Common myeloid progenitor, CD34-positive (primary cell): Measurements from ENCODE around the gene SLC29A4.

Experiments
- CTCF ChIA-PET: fragments of 350-600 bp; sonication (Branson Sonifier 250); formaldehyde crosslinking; loops from one replicate; lab custom pipeline; 2021; ENCODE audit warnings: antibody characterized with exemption; lab: Charles Lee
- POLR2A ChIA-PET: fragments of 350-600 bp; sonication (Branson Sonifier 250); formaldehyde crosslinking; loops from one replicate; lab custom pipeline; 2021; ENCODE audit warnings: antibody characterized with exemption; lab: Charles Lee
- DNase-seq, 3 donors: peaks; one replicate each; pipeline versions ENCODE4 v3.0.0 to v3.0.0-alpha.2; 2013
- H3K27ac ChIP-seq, 2 experiments: 1 replicate in 1 of 2; 2 replicates in 1 of 2; pipeline ENCODE4 v1.7.0; 2013; ENCODE audit warnings: inconsistent platforms in 2 of 2, low read length in 2 of 2, mild to moderate bottlenecking in 2 of 2, low read depth in 1 of 2, moderate library complexity in 1 of 2; ENCODE audit not compliant: severe bottlenecking in 2 of 2, insufficient read depth in 1 of 2, poor library complexity in 1 of 2
- H3K27me3 ChIP-seq, 5 experiments: replicated peaks in 2 of 5; 1 replicate in 3 of 5; 2 replicates in 2 of 5; pipeline versions ENCODE4 v1.6.1 to v1.7.0; 2013; ENCODE audit warnings: low read length in 4 of 5, mild to moderate bottlenecking in 2 of 5, moderate library complexity in 2 of 5, inconsistent platforms in 1 of 5; ENCODE audit not compliant: insufficient read depth in 5 of 5, control insufficient read depth in 4 of 5
- H3K36me3 ChIP-seq, 4 experiments: 1 replicate in 2 of 4; 2 replicates in 2 of 4; pipeline versions ENCODE4 v1.6.1 to v1.7.0; 2013; ENCODE audit warnings: low read length in 3 of 4, control low read depth in 1 of 4, mild to moderate bottlenecking in 1 of 4; ENCODE audit not compliant: control insufficient read depth in 4 of 4, insufficient read depth in 4 of 4
- H3K4me1 ChIP-seq, 4 experiments: 1 replicate in 3 of 4; 2 replicates in 1 of 4; pipeline versions ENCODE4 v1.6.1 to v1.7.1; 2013; ENCODE audit warnings: low read length in 3 of 4, mild to moderate bottlenecking in 3 of 4, control low read depth in 1 of 4, inconsistent platforms in 1 of 4, moderate library complexity in 1 of 4; ENCODE audit not compliant: control insufficient read depth in 4 of 4, insufficient read depth in 4 of 4; ENCODE audit errors: control extremely low read depth in 1 of 4
- H3K4me3 ChIP-seq, 7 experiments: 1 replicate in 4 of 7; 2 replicates in 3 of 7; pipeline versions ENCODE4 v1.5.1 to v1.7.0; 2013; ENCODE audit warnings: mild to moderate bottlenecking in 7 of 7, low read length in 6 of 7, moderate library complexity in 6 of 7, inconsistent platforms in 2 of 7, low read depth in 2 of 7, control low read depth in 1 of 7; ENCODE audit not compliant: insufficient read depth in 4 of 7, control insufficient read depth in 1 of 7; ENCODE audit errors: extremely low read depth in 1 of 7
- H3K9me3 ChIP-seq, 5 experiments: 1 replicate in 4 of 5; 2 replicates in 1 of 5; pipeline versions ENCODE4 v1.6.1 to v1.7.1; 2013; ENCODE audit warnings: low read length in 4 of 5, mild to moderate bottlenecking in 2 of 5, inconsistent platforms in 1 of 5, low read depth in 1 of 5, moderate library complexity in 1 of 5; ENCODE audit not compliant: control insufficient read depth in 4 of 5, insufficient read depth in 2 of 5; ENCODE audit errors: control extremely low read depth in 1 of 5
- WGBS: methylation state at CpG from one replicate; pipeline ENCODE4 v1.1.5; 2013; ENCODE audit not compliant: insufficient coverage; 5-methylcytosine and 5-hydroxymethylcytosine counted together

SLC29A4 gene

DNA sequence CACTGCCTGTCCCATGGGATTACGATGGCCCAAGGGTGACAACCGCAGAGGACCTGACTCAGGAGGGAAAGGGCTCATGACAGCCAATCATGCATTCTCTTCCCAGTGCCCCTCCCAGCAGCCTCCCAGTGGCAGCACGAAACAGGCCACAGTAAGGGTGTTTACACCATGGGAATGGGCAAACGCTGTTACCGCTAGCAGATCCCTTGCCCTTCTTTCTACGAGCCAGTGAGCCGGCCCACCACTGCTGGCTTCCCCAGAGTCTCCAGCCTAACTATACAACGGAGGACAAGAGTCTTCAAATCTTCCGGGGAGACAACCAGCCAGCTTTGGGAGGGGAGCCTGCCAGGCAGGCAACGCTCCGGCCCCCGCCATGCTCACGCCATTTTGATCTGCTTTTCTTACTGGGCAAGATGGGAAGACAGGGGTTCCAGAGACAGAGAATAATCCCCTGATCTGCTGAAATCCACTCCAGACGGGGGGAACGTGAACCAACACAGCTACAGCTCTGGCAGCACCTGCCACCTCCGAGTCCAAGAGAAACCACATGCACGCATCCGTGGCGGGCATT, 69.8 kb downstream of the SLC29A4 start:
- CTCF ChIA-PET = interaction anchor here (0.6 to 1.6 kb wide), 4 partner anchors 8 to 193 kb away, joined by 3 to 5 read pairs (median 4); no protein-coding TSS in a partner anchor
- no peaks in the 10 kb centered on the region for H3K27me3 ChIP-seq
- POLR2A ChIA-PET = no interaction called here
- no peak overlapping the region for H3K4me3 ChIP-seq
- H3K4me1 ChIP-seq = no peaks in the 10 kb centered on the region
- 97% methylated on average over 18 of the region's 19 CpGs for WGBS
- peak overlapping the region in 1 of 2 experiments; percentile 43 for H3K27ac ChIP-seq
- no peaks in the 10 kb centered on the region for H3K9me3 ChIP-seq
- DNase-seq = no peak
- H3K36me3 ChIP-seq = peaks cover 7 to 93% (median 79%) of the 10 kb centered on the region in 4 experiments

DNA sequence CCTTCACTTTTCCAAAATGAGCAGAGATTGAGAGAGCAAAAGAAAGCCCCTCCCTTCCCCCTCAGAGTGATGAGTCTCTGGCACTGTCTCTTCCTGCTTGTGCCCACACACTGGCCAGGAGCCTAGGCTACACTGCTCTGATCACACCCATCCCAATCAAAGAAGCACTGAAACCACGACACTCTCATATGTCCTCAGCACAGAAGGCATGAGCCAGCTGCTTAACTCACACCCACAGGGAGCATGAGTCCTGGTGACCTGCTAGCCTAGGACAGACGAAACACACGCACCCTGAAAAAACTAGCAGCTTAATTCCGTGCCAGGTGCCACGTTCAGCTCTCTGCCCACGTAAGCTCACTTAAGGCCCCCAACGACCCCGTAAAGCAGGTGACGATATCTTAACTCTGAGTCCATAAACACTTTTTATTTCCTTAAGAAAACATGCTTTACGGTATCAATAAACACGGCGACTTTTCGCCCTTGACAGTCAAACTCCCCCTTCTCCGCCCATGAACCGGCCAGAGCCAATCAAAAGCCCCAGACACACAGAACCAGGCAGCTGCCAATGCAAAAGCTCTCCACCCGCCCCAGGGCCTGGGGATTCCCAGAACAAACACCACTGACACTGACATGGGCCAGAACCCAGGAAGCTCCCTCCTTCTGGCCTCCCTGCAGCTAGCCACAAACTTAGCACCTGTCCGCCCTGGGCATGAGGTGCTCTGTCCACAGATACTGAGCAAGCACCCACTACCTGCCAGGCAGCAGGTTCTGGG, 71.9 kb downstream of the SLC29A4 start:
- H3K27me3 ChIP-seq = no peaks in the 10 kb centered on the region
- DNase-seq = no peak
- ChIA-PET POLR2A (no interaction called here), CTCF (interaction anchor here (0.8 to 2.1 kb wide), 9 partner anchors 9 to 116 kb away, joined by 3 to 10 read pairs (median 3); no protein-coding TSS in a partner anchor)
- H3K36me3 ChIP-seq = peaks cover 18 to 94% (median 79%) of the 10 kb centered on the region in 4 experiments
- H3K27ac ChIP-seq = peak overlapping the region; percentile 2 to 37
- H3K9me3 ChIP-seq = no peaks in the 10 kb centered on the region
- H3K4me3 ChIP-seq = no peak overlapping the region
- no peaks in the 10 kb centered on the region for H3K4me1 ChIP-seq
- WGBS = 87% methylated on average over 17 of the region's 17 CpGs
